Osteoblast (primary cell): ENCODE results near the gene POU5F1. TPM values are rescaled to one million over a fixed set of nuclear protein-coding genes. Genes with fewer than 3 reads are reported as not detected.

Source experiments
- DNase-seq: peaks from one replicate; pipeline ENCODE4 v3.0.0; 2011; ENCODE audit warnings: low spot score, mixed read lengths; ENCODE audit not compliant: insufficient read length; ENCODE audit errors: missing footprints
- H2AFZ ChIP-seq: 2 replicates; pipeline ENCODE4 v1.6.0; 2011; ENCODE audit warnings: mild to moderate bottlenecking, low read length
- H3K27ac ChIP-seq: 2 replicates; pipeline ENCODE4 v1.5.1; 2011; ENCODE audit warnings: mild to moderate bottlenecking, low read depth, low read length, moderate library complexity
- H3K27me3 ChIP-seq: 2 replicates; pipeline ENCODE4 v1.6.0; 2012; ENCODE audit warnings: mild to moderate bottlenecking, control low read depth, inconsistent platforms, low read length, moderate library complexity; ENCODE audit not compliant: insufficient read depth
- H3K36me3 ChIP-seq: 2 replicates; pipeline ENCODE4 v1.5.1; 2011; ENCODE audit warnings: mild to moderate bottlenecking, low read length, control low read depth, moderate library complexity; ENCODE audit not compliant: insufficient read depth
- H3K4me1 ChIP-seq: 2 replicates; pipeline ENCODE4 v1.5.1; 2011; ENCODE audit warnings: mild to moderate bottlenecking, low read length, control low read depth, moderate library complexity; ENCODE audit not compliant: insufficient read depth
- H3K4me2 ChIP-seq: 2 replicates; pipeline ENCODE4 v1.6.0; 2011; ENCODE audit warnings: mild to moderate bottlenecking, low read length; ENCODE audit not compliant: insufficient read depth
- H3K4me3 ChIP-seq: fragments of 200-600 bp; sonication (generic); 3 replicates; pipeline ENCODE4 v1.5.1; 2012; ENCODE audit warnings: mild to moderate bottlenecking, low read length, inconsistent platforms; ENCODE audit not compliant: insufficient read depth
- H3K79me2 ChIP-seq: 2 replicates; pipeline ENCODE4 v1.6.0; 2012; ENCODE audit warnings: mild to moderate bottlenecking, low read length, control low read depth, inconsistent platforms; ENCODE audit not compliant: insufficient read depth
- H3K9me3 ChIP-seq: 2 replicates; pipeline ENCODE4 v1.5.1; 2011; ENCODE audit warnings: low read depth, low read length, control low read depth
- H4K20me1 ChIP-seq: 2 replicates; pipeline ENCODE4 v1.6.0; 2012; ENCODE audit warnings: mild to moderate bottlenecking, low read length, control low read depth; ENCODE audit not compliant: insufficient read depth
- total RNA-seq: library from RNA; depleted of rRNA; stranded (reverse); fragments of >200 nt; gene quantifications from 2 replicates; pipeline ENCODE4 v1.2.3, GENCODE V29; 2012
- TF ChIP-seq, protein P1 (sequence below): IDR thresholded peaks from 2 replicates; pipeline ENCODE4 v1.5.1; 2011; ENCODE audit warnings: mild to moderate bottlenecking, low read depth, low read length, moderate library complexity; ENCODE audit errors: extremely low read depth

Gene POU5F1
- total RNA-seq, 1 donor: 2.5 TPM

DNA sequence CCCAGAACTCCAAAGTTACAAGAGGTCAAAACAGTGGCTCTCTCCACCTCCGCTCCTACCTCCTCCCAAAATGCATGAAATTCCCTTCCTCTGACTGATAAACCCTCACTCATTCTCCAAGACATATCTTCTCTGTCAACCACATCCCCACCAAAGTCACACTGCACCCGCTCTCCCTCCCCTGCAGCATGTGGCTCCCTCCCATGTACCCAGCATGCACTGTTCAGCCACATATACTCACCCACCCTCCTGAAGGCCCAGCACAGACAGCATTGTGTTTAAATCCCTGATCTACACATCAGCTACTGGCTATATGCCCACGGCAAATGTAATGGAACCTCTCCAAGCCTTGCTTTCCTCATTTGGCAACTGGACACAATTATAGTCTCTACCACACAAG, 5.5 kb upstream of the POU5F1 start:
- Histone ChIP-seq H3K4me3 (no peak overlapping the region), H3K4me2 (peak overlapping the region; percentile 2), H3K36me3 (no peaks in the 10 kb centered on the region), H4K20me1 (no peaks in the 10 kb centered on the region), H3K9me3 (no peaks in the 10 kb centered on the region), H3K27ac (peak overlapping the region; percentile 34), H3K4me1 (peaks cover 7% of the 10 kb centered on the region), H3K27me3 (no peaks in the 10 kb centered on the region), H2AFZ (peak overlapping the region; percentile 6), H3K79me2 (peaks cover 8% of the 10 kb centered on the region)
- DNase-seq: peak; percentile 96
- TF ChIP-seq, protein P1, sequence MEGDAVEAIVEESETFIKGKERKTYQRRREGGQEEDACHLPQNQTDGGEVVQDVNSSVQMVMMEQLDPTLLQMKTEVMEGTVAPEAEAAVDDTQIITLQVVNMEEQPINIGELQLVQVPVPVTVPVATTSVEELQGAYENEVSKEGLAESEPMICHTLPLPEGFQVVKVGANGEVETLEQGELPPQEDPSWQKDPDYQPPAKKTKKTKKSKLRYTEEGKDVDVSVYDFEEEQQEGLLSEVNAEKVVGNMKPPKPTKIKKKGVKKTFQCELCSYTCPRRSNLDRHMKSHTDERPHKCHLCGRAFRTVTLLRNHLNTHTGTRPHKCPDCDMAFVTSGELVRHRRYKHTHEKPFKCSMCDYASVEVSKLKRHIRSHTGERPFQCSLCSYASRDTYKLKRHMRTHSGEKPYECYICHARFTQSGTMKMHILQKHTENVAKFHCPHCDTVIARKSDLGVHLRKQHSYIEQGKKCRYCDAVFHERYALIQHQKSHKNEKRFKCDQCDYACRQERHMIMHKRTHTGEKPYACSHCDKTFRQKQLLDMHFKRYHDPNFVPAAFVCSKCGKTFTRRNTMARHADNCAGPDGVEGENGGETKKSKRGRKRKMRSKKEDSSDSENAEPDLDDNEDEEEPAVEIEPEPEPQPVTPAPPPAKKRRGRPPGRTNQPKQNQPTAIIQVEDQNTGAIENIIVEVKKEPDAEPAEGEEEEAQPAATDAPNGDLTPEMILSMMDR: no peak

DNA sequence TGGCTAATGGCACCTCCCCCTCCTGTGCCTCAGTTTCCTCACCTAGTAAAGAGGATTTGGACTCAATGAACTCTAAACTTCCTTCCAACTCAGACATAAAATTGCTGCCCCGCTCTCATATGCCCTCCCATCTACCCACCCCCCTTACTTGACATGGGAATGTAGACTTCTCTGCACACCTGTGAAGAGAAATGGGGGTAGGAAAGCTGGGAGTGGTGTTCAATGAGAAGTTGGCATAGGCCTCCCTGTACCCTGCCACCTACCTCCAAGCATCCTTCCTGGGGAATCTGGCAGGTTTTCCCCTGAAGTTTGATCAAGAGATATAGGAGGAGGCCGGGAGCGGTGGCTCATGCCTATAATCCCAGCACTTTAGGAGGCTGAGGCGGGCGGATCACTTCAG, 3.9 kb upstream of the POU5F1 start:
- Histone ChIP-seq H3K4me3 (no peak overlapping the region), H3K79me2 (peaks cover 2% of the 10 kb centered on the region), H3K9me3 (no peaks in the 10 kb centered on the region), H3K4me1 (peaks cover 7% of the 10 kb centered on the region), H3K4me2 (no peak overlapping the region), H3K27ac (no peak overlapping the region), H3K27me3 (no peaks in the 10 kb centered on the region), H4K20me1 (no peaks in the 10 kb centered on the region), H3K36me3 (no peaks in the 10 kb centered on the region), H2AFZ (no peak overlapping the region)
- no peak for DNase-seq
- TF ChIP-seq, protein P1: no peak

DNA sequence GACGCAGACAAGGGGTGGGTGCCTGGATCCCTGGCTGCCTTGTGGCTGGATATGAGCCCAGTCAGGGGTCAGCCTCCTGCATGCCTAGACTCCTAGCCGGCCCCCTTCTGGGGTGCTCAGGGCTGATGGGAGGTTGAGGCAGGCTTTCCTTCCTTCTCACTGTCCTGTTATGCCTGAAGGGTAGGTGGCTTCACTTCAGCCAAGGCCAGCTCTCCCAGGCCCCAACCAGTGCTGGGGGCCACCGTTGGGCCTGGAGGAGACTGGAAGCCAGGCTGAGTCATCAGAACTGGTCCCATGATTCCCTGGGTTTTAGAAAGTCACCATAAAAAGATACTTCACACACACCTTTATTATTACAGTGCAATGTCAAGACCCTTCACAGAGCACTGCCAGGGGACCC, 2.9 kb upstream of the POU5F1 start:
- TF ChIP-seq, protein P1: no peak
- H2AFZ ChIP-seq: no peak overlapping the region
- H3K4me1 ChIP-seq: peaks cover 7% of the 10 kb centered on the region
- H3K4me3 ChIP-seq: no peak overlapping the region
- no peak overlapping the region for H3K27ac ChIP-seq
- no peaks in the 10 kb centered on the region for H3K27me3 ChIP-seq
- no peak overlapping the region for H3K4me2 ChIP-seq
- no peaks in the 10 kb centered on the region for H3K9me3 ChIP-seq
- H3K79me2 ChIP-seq: no peaks in the 10 kb centered on the region
- DNase-seq: peak; percentile 83
- no peaks in the 10 kb centered on the region for H4K20me1 ChIP-seq
- no peaks in the 10 kb centered on the region for H3K36me3 ChIP-seq

DNA sequence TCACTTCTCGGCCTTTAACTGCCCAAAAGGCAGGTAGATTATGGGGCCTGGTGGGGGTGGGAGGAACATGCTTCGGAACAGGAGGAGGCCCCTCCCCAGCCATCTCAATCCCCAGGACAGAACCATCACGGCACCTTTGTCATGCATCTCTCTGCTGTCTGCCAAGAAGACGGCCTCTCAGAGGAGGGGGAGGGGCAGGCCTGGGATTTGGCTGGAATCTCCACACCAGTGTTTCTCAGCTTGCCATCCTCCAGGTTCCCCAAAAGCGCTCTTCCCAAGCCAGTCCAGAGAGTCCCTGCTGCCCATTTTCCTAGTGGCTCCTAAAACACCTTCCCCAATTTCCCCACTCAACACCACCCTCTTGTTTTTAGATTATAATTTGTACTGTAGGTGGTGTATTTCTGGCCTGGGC, 2.5 kb upstream of the POU5F1 start:
- Histone ChIP-seq H3K36me3 (no peaks in the 10 kb centered on the region), H3K27ac (no peak overlapping the region), H4K20me1 (no peaks in the 10 kb centered on the region), H2AFZ (no peak overlapping the region), H3K79me2 (no peaks in the 10 kb centered on the region), H3K4me3 (no peak overlapping the region), H3K4me1 (peaks cover 7% of the 10 kb centered on the region), H3K9me3 (no peaks in the 10 kb centered on the region), H3K27me3 (no peaks in the 10 kb centered on the region), H3K4me2 (no peak overlapping the region)
- TF ChIP-seq, protein P1: no peak
- no peak for DNase-seq
